GM06990 (cell line): ENCODE results near the gene DDX11.
"Not testable (repeated sequence)": the region's sequence is repeated elsewhere in the genome, so short reads cannot be mapped to it uniquely, and the experiment has no call there.

Experiments
- DNase-seq: peaks from one replicate; pipeline ENCODE4 v3.0.0-alpha.2; 2011; ENCODE audit not compliant: insufficient read length; ENCODE audit errors: extremely low read depth
- H3K27me3 ChIP-seq: replicated peaks from 2 replicates; pipeline ENCODE4 v1.6.0; 2011; ENCODE audit warnings: low read length; ENCODE audit not compliant: control insufficient read depth, insufficient read depth
- H3K36me3 ChIP-seq: 2 replicates; pipeline ENCODE4 v1.5.1; 2011; ENCODE audit warnings: low read length; ENCODE audit not compliant: control insufficient read depth, insufficient read depth
- H3K4me3 ChIP-seq: replicated peaks from 2 replicates; pipeline ENCODE4 v1.5.1; 2011; ENCODE audit warnings: low read depth, mild to moderate bottlenecking, control low read depth, low read length
- TF ChIP-seq, protein P1 (sequence below): IDR thresholded peaks from 2 replicates; pipeline ENCODE4 v1.5.1; 2011; ENCODE audit warnings: low read length, control low read depth, mild to moderate bottlenecking, inconsistent platforms; ENCODE audit not compliant: insufficient read depth, poor library complexity, severe bottlenecking

The DDX11 gene

DNA sequence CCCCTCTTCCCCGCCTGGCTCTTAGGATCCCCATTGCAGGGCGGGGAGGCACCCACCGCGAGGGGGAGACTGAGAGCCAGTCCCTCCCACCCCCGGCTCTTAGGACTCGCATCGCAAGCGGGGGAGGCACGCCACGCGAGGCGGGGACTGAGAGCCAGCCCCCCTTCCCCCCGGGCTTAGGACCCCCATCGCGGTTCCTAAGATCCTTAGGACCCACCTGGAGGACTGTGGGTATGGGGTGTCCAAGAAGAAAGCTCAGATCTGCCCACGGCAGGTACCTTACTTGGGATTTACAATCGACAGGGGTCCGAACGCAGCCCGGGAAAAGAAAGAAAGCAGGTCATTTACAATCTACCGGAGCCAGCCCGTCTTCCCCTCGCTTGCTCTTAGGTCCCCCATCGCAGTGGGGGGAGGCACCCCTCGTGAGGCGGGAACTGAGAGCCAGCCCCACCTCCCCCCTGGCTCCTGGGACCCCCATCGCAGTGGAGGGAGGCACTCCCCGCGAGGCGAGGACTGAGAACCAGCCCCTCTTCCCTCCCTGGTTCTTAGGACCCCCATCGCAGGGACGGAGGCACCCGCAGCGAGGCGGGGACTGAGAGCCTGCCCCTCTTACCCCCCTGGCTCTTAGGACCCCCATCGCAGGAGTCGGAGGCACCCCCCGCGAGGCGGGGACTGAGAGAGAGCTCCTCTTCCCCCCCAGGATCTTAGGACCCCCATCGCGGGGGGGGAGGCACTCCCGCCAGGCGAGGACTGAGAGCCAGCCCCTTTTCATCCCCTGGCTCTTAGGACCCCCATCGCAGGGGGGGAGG, 43.7 kb downstream of the DDX11 start:
- Histone ChIP-seq H3K36me3 (no peaks in the 10 kb centered on the region), H3K27me3 (no peaks in the 10 kb centered on the region), H3K4me3 (peak overlapping the region; percentile 47)
- TF ChIP-seq, protein P1, sequence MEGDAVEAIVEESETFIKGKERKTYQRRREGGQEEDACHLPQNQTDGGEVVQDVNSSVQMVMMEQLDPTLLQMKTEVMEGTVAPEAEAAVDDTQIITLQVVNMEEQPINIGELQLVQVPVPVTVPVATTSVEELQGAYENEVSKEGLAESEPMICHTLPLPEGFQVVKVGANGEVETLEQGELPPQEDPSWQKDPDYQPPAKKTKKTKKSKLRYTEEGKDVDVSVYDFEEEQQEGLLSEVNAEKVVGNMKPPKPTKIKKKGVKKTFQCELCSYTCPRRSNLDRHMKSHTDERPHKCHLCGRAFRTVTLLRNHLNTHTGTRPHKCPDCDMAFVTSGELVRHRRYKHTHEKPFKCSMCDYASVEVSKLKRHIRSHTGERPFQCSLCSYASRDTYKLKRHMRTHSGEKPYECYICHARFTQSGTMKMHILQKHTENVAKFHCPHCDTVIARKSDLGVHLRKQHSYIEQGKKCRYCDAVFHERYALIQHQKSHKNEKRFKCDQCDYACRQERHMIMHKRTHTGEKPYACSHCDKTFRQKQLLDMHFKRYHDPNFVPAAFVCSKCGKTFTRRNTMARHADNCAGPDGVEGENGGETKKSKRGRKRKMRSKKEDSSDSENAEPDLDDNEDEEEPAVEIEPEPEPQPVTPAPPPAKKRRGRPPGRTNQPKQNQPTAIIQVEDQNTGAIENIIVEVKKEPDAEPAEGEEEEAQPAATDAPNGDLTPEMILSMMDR = peak; percentile 80
- peak; percentile 55 for DNase-seq

DNA sequence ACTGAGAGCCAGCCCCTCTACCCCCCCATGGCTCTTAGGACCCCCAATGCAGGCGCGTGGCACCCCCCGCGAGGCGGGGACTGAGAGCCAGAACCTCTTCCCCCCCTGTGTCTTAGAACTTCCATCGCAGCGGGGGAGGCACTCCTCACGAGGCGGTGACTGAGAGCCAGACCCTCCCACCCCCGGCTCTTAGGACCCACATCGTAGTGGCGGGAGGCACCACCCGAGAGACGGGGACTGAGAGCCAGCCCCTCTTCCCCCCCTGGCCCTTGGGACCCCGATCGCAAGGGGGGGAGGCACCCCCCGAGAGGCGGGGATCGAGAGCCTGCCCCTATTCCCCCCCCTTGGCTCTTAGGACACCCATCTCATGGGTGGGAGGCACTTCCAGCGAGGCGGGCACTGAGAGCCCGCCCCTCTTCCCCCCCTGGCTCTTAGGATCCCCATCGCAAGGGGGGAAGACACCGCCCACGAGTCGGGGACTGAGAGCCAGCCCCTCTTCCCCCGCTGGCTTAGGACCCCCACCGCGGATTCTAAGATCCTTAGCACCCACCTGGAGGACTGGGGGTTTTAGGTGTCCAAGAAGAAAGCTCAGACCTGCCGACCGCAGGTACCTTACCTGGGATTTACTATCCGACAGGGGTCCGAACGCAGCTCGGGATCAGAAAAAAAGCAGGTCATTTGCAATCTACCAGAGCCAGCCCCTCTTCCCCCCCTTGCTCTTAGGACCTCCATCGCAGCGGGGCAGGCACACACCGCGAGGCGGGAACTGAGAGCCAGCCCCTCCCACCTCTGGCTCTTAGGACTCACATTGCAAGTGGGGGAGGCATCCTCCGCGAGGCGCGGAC, 44.9 kb downstream of the DDX11 start:
- H3K27me3 ChIP-seq = no peaks in the 10 kb centered on the region
- TF ChIP-seq, protein P1 = no peak
- no peak for DNase-seq
- no peak overlapping the region; the same call in 1 of the 2 replicates for H3K4me3 ChIP-seq
- no peaks in the 10 kb centered on the region for H3K36me3 ChIP-seq

DNA sequence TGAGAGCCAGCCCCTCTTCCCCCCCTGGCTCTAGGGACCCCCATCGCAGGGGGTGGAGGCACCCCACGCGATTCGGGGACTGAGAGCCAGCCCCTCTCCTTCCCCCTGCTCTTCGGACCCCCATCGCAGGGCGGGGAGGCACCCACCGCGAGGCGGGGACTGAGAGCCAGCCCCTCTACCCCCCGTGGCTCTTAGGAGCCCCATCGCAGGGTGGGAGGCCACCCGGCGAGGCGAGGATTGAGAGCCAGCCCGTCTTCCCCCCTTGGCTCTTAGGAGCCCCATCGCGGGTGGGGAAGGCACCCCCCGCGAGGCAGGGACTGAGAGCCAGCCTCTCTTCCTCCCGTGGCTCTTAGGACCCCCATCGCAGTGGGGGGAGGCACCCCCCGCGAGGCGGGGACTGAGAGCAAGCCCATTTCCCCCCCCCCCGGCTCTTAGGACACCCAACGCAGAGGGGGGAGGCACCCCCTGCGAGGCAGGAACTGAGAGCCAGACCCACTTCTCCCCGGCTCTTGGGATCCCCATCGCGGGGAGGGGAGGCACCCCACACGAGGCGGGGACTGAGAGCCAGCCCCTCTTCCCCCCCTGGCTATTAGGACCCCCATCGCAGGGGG, 45.6 kb downstream of the DDX11 start:
- no peak overlapping the region for H3K4me3 ChIP-seq
- TF ChIP-seq, protein P1 = no peak
- no peaks in the 10 kb centered on the region for H3K36me3 ChIP-seq
- no peak for DNase-seq
- no peaks in the 10 kb centered on the region for H3K27me3 ChIP-seq

DNA sequence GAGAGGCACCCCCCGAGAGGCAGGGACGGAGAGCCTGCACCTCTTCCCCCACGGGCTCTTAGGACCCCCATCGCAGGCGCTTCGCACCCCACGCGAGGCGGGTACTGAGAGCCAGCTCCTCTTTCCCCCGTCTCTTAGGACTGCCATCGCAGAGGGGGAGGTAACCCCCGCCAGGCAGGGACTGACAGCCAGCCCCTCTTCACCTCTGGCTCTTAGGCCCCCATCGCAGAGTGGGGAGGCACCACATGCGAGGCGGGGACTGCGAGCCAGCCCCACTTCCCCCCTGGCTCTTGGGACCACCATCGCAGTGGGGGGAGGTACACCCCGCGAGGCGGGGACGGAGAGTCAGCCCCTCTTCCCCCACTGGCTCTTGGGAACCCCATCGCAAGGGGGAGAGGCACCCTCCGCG, 46.1 kb downstream of the DDX11 start:
- DNase-seq = no peak
- Histone ChIP-seq H3K36me3 (no peaks in the 10 kb centered on the region), H3K27me3 (no peaks in the 10 kb centered on the region), H3K4me3 (no peak overlapping the region)
- TF ChIP-seq, protein P1 = no peak

DNA sequence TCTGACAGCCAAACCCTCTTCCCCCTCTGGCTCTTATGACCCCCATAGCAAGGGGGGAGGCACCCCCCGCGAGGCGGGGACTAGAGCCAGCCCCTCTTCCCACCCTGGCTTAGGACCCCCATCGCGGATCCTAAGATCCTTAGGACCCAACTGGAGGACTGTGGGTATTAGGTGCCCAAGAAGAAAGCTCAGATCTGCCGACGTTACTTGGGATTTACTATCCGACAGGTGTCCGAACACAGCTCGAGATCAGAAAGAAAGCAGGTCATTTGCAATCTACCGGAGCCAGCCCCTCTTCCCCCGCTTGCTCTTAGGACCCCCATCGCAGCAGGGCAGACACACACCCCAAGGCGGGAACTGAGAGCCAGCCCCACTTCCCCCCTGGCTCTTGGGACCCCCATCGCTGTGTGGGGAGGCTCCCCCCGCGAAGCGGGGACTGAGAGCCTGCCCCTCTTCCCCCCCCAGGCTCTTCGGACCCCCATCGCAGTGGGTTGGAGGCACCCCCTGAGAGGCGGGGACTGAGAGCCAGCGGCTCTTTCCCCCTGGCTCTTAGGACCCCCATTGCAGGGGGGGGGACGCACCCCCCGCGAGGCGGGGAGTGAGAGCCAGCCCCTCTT, 46.8 kb downstream of the DDX11 start:
- Histone ChIP-seq H3K4me3 (no peak overlapping the region), H3K36me3 (no peaks in the 10 kb centered on the region), H3K27me3 (no peaks in the 10 kb centered on the region)
- TF ChIP-seq, protein P1 = no peak
- no peak for DNase-seq

DNA sequence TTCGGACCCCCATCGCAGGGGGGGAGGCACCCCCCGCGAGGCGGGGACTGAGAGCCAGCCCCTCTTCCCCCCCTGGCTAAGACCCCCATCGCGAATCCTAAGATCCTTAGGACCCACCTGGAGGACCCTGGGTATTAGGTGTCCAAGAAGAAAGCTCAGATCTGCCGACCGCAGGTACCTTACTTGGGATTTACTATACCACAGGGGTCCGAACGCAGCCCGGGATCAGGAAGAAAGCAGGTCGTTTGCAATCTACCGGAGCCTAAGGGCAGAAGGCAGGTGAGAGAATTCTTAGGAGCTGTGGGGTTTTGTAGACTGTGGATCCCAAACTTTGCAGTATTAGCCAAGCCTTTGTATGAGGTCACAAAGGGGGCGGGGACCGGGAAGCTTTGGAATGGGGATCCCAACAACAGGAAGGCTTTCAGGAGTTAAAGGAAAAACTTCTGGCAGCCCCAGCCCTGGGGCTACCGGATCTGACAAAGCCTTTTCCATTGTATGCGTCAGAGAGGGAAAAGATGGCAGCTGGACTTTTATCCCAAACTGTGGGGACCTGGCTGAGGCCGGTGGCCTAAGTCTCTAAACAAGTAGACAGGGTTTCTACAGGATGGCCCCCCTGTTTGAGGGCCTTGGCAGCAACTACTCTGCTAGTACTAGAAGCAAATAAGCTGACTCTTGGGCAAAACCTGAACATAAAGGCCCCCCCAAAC, 47.5 kb downstream of the DDX11 start:
- H3K4me3 ChIP-seq, DNase-seq, H3K36me3 ChIP-seq, H3K27me3 ChIP-seq: not testable (repeated sequence)
